Mesenchymal stem cell (in vitro differentiated cells and primary cell): ENCODE data around the gene METTL26.
A peak's percentile ranks its signal among the peaks of the same experiment; 100 is the strongest.

ENCODE experiments used
- DNase-seq: peaks from one replicate; pipeline ENCODE4 v3.0.0-alpha.2; 2013
- H2AFZ ChIP-seq: one replicate; pipeline ENCODE4 v1.6.1; 2013; ENCODE audit warnings: low read depth, mild to moderate bottlenecking, control low read depth, inconsistent platforms, low read length, moderate library complexity
- H2AK5ac ChIP-seq: 2 replicates; pipeline ENCODE4 v1.6.1; 2013; ENCODE audit warnings: low read length, moderate library complexity, mild to moderate bottlenecking, inconsistent platforms; ENCODE audit not compliant: severe bottlenecking
- H2BK120ac ChIP-seq: one replicate; pipeline ENCODE4 v1.6.1; 2013; ENCODE audit warnings: low read depth, mild to moderate bottlenecking, inconsistent platforms, low read length, moderate library complexity
- H2BK12ac ChIP-seq, 2 experiments: one replicate each; pipeline ENCODE4 v1.6.1; 2013; ENCODE audit warnings: inconsistent platforms in 2 of 2, low read length in 2 of 2, mild to moderate bottlenecking in 2 of 2, moderate library complexity in 2 of 2, control low read depth in 1 of 2
- H2BK15ac ChIP-seq: one replicate; pipeline ENCODE4 v1.6.1; 2013; ENCODE audit warnings: mild to moderate bottlenecking, low read depth, inconsistent platforms; ENCODE audit not compliant: poor library complexity, severe bottlenecking
- H2BK5ac ChIP-seq: 2 replicates; pipeline ENCODE4 v1.6.1; 2013; ENCODE audit warnings: low read depth, mild to moderate bottlenecking, low read length, control low read depth, inconsistent platforms; ENCODE audit not compliant: poor library complexity, severe bottlenecking
- H3K14ac ChIP-seq, 2 experiments: one replicate each; pipeline ENCODE4 v1.6.1; 2013; ENCODE audit warnings: inconsistent platforms in 2 of 2, low read length in 2 of 2, control low read depth in 1 of 2, mild to moderate bottlenecking in 1 of 2, moderate library complexity in 1 of 2
- H3K18ac ChIP-seq, 2 experiments: one replicate each; pipeline ENCODE4 v1.6.1; 2013; ENCODE audit warnings: inconsistent platforms in 2 of 2, low read length in 2 of 2, control low read depth in 1 of 2, low read depth in 1 of 2, mild to moderate bottlenecking in 1 of 2
- H3K23ac ChIP-seq, 2 experiments: one replicate each; pipeline ENCODE4 v1.6.1; 2013; ENCODE audit warnings: inconsistent platforms in 2 of 2, low read length in 2 of 2, mild to moderate bottlenecking in 2 of 2, moderate library complexity in 2 of 2, control low read depth in 1 of 2
- H3K27ac ChIP-seq: 2 replicates; pipeline ENCODE4 v1.5.1; 2013; ENCODE audit warnings: mild to moderate bottlenecking, moderate library complexity, low read length, control low read depth, inconsistent platforms; ENCODE audit not compliant: poor library complexity, severe bottlenecking
- H3K27me3 ChIP-seq, 2 experiments: 2 replicates each; pipeline versions ENCODE4 v1.6.1 to v1.7.0; 2013; ENCODE audit warnings: low read length in 2 of 2, mild to moderate bottlenecking in 2 of 2, moderate library complexity in 2 of 2, control low read depth in 1 of 2, inconsistent platforms in 1 of 2; ENCODE audit not compliant: control insufficient read depth in 1 of 2, insufficient read depth in 1 of 2
- H3K36me3 ChIP-seq, 2 experiments: 2 replicates each; pipeline versions ENCODE4 v1.6.1 to v1.7.0; 2013; ENCODE audit warnings: low read length in 2 of 2, control low read depth in 1 of 2, inconsistent platforms in 1 of 2, low read depth in 1 of 2, mild to moderate bottlenecking in 1 of 2; ENCODE audit not compliant: insufficient read depth in 2 of 2, control insufficient read depth in 1 of 2
- H3K4ac ChIP-seq, 2 experiments: one replicate each; pipeline ENCODE4 v1.6.1; 2013; ENCODE audit warnings: inconsistent platforms in 2 of 2, low read length in 2 of 2, mild to moderate bottlenecking in 2 of 2, moderate library complexity in 2 of 2, control low read depth in 1 of 2, low read depth in 1 of 2
- H3K4me1 ChIP-seq: 2 replicates; pipeline ENCODE4 v1.6.1; 2013; ENCODE audit warnings: low read depth, low read length, control low read depth; ENCODE audit not compliant: control insufficient read depth, insufficient read depth
- H3K4me2 ChIP-seq: 2 replicates; pipeline ENCODE4 v1.6.1; 2013; ENCODE audit warnings: low read length, mild to moderate bottlenecking, inconsistent platforms; ENCODE audit not compliant: poor library complexity, severe bottlenecking
- H3K4me3 ChIP-seq, 2 experiments: 2 replicates each; pipeline versions ENCODE4 v1.5.1 to v1.7.0; 2013; ENCODE audit warnings: low read length in 2 of 2, mild to moderate bottlenecking in 2 of 2, control low read depth in 1 of 2, low read depth in 1 of 2; ENCODE audit not compliant: insufficient read depth in 1 of 2
- H3K79me1 ChIP-seq: replicated peaks from 2 replicates; pipeline ENCODE4 v1.6.1; 2013; ENCODE audit warnings: mild to moderate bottlenecking, control low read depth, low read length, inconsistent platforms; ENCODE audit not compliant: poor library complexity, severe bottlenecking
- H3K9ac ChIP-seq: 2 replicates; pipeline ENCODE4 v1.7.0; 2013; ENCODE audit warnings: mild to moderate bottlenecking, low read length, moderate library complexity
- H3K9me3 ChIP-seq: 2 replicates; pipeline ENCODE4 v1.7.0; 2013; ENCODE audit warnings: mild to moderate bottlenecking, low read length; ENCODE audit not compliant: control insufficient read depth
- H4K8ac ChIP-seq: one replicate; pipeline ENCODE4 v1.6.1; 2013; ENCODE audit warnings: inconsistent platforms, mild to moderate bottlenecking, low read length, moderate library complexity
- H4K91ac ChIP-seq: one replicate; pipeline ENCODE4 v1.6.1; 2013; ENCODE audit warnings: mild to moderate bottlenecking, low read length, inconsistent platforms
- WGBS: methylation state at CpG from one replicate; pipeline ENCODE4 v1.1.7; 2013; ENCODE audit warnings: mixed read lengths; 5-methylcytosine and 5-hydroxymethylcytosine counted together

The METTL26 gene

GRCh38 chr16:625117-625976 is 10.8 kb downstream of the METTL26 start:
- Histone ChIP-seq H3K4me3 (no peak overlapping the region), H2BK120ac (no peak overlapping the region), H3K27me3 (no peaks in the 10 kb centered on the region), H3K79me1 (peaks cover 26% of the 10 kb centered on the region), H3K36me3 (peaks cover 4 to 53% of the 10 kb centered on the region in 2 experiments), H3K27ac (no peak overlapping the region), H2BK5ac (no peak overlapping the region), H2AK5ac (no peak overlapping the region), H3K9ac (no peak overlapping the region), H3K14ac (no peak overlapping the region), H3K23ac (no peak overlapping the region), H2AFZ (no peak overlapping the region), H3K4ac (no peak overlapping the region), H3K4me1 (peaks cover 48% of the 10 kb centered on the region), H2BK15ac (peak overlapping the region; percentile 26), H3K4me2 (no peak overlapping the region), H3K9me3 (no peaks in the 10 kb centered on the region), H2BK12ac (peak overlapping the region in 1 of 2 experiments; percentile 10), H3K18ac (no peak overlapping the region), H4K91ac (peak overlapping the region; percentile 28), H4K8ac (no peak overlapping the region)
- DNase-seq: no peak
- WGBS: 96% methylated on average over 37 of the region's 37 CpGs

- Histone ChIP-seq H2BK5ac (no peak overlapping the region), H3K4me3 (no peak overlapping the region), H2BK120ac (no peak overlapping the region)
Observed at GRCh38 chr16:624526-625070, 11.5 kb downstream of the METTL26 start.

DNA sequence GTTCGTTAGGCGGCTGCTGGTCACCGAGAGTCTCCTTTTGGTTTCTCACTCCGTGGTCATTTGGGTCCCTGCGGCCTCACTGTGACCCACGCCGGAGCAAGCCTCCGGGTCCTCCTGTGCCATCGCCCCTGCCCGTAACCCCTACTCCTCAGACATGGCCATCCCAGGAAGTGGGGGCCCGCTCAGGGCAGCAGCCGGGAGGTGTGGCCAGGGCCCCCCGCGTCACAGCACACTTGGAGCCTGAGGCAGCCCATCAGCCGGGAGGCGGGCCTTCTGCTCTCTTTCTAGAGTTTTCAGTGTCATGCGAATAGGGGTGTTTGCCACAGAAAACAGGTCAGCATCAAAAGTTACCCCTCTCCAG is 13.2 kb downstream of the METTL26 start:
- WGBS: 87% methylated on average over 14 of the region's 17 CpGs
- H2AFZ ChIP-seq: no peak overlapping the region

More at GRCh38 chr16:624526-625070, 11.5 kb downstream of the METTL26 start:
- Histone ChIP-seq H4K91ac (no peak overlapping the region), H3K4ac (no peak overlapping the region), H3K9me3 (no peaks in the 10 kb centered on the region), H3K4me2 (no peak overlapping the region), H3K23ac (no peak overlapping the region), H4K8ac (no peak overlapping the region), H3K36me3 (peaks cover 4 to 52% of the 10 kb centered on the region in 2 experiments), H3K9ac (no peak overlapping the region), H3K18ac (no peak overlapping the region), H2BK12ac (no peak overlapping the region), H2AK5ac (no peak overlapping the region), H3K79me1 (peaks cover 29% of the 10 kb centered on the region), H3K27me3 (no peaks in the 10 kb centered on the region), H2AFZ (no peak overlapping the region), H3K27ac (no peak overlapping the region), H3K4me1 (peaks cover 43% of the 10 kb centered on the region), H3K14ac (no peak overlapping the region), H2BK15ac (no peak overlapping the region)
- DNase-seq: no peak
- 84% methylated on average over 10 of the region's 10 CpGs for WGBS

GRCh38 chr16:621526-622105 is 14.5 kb downstream of the METTL26 start:
- H3K9ac ChIP-seq: peak overlapping the region; percentile 75
- 97% methylated on average over 21 of the region's 21 CpGs for WGBS
- no peaks in the 10 kb centered on the region for H3K9me3 ChIP-seq
- peaks cover 0 to 44% of the 10 kb centered on the region in 2 experiments for H3K36me3 ChIP-seq
- peak overlapping the region in 1 of 2 experiments; percentile 40 for H2BK12ac ChIP-seq
- peak overlapping the region; percentile 24 for H4K8ac ChIP-seq
- H3K79me1 ChIP-seq: peaks cover 43% of the 10 kb centered on the region
- no peak overlapping the region for H2BK120ac ChIP-seq
- no peak overlapping the region for H2AFZ ChIP-seq
- H2BK5ac ChIP-seq: no peak overlapping the region
- peak overlapping the region in 1 of 2 experiments; percentile 39 for H3K14ac ChIP-seq
- H3K27ac ChIP-seq: no peak overlapping the region
- no peak overlapping the region for H4K91ac ChIP-seq
- no peaks in the 10 kb centered on the region for H3K27me3 ChIP-seq
- H3K23ac ChIP-seq: no peak overlapping the region
- DNase-seq: no peak
- peaks cover 23% of the 10 kb centered on the region for H3K4me1 ChIP-seq
- no peak overlapping the region for H2BK15ac ChIP-seq
- no peak overlapping the region for H3K4me3 ChIP-seq
- no peak overlapping the region for H2AK5ac ChIP-seq
- H3K4ac ChIP-seq: peak overlapping the region in 1 of 2 experiments; percentile 62
- no peak overlapping the region for H3K4me2 ChIP-seq
- peak overlapping the region in 1 of 2 experiments; percentile 43 for H3K18ac ChIP-seq

More for the DNA sequence above, 13.2 kb downstream of the METTL26 start:
- Histone ChIP-seq H2BK15ac (peak overlapping the region; percentile 55), H3K4ac (no peak overlapping the region), H3K4me3 (no peak overlapping the region), H3K79me1 (peaks cover 34% of the 10 kb centered on the region), H3K4me2 (no peak overlapping the region), H3K9ac (peak overlapping the region; percentile 71), H3K4me1 (peaks cover 35% of the 10 kb centered on the region), H2BK120ac (no peak overlapping the region), H3K18ac (peak overlapping the region in 1 of 2 experiments; percentile 49), H3K36me3 (peaks cover 0 to 41% of the 10 kb centered on the region in 2 experiments), H3K27ac (no peak overlapping the region), H2AK5ac (no peak overlapping the region), H4K91ac (no peak overlapping the region), H2BK5ac (no peak overlapping the region), H4K8ac (peak overlapping the region; percentile 70), H3K9me3 (no peaks in the 10 kb centered on the region), H2BK12ac (peak overlapping the region in 1 of 2 experiments; percentile 44), H3K14ac (no peak overlapping the region), H3K27me3 (no peaks in the 10 kb centered on the region), H3K23ac (no peak overlapping the region)
- DNase-seq: no peak
